Keratinocyte (primary cell): ENCODE measurements around the gene LMO7. TPM values are rescaled to one million over a fixed set of nuclear protein-coding genes. Genes with fewer than 3 reads are reported as not detected.

Experiments used
- DNase-seq: peaks from one replicate; pipeline ENCODE4 v3.0.0-alpha.2; 2011; ENCODE audit warnings: low read depth, missing footprints, low spot score
- FAIRE-seq: peaks from 2 replicates; lab custom pipeline; 2011; peaks lifted over from hg19 to GRCh38; lab: Jason Lieb, UNC
- H2AFZ ChIP-seq: 2 replicates; pipeline ENCODE4 v1.6.0; 2012; ENCODE audit warnings: low read length, control low read depth, inconsistent platforms; ENCODE audit not compliant: control insufficient read depth
- H3K27ac ChIP-seq: 2 replicates; pipeline ENCODE4 v1.5.1; 2011; ENCODE audit warnings: low read length; ENCODE audit not compliant: control insufficient read depth, insufficient read depth
- H3K27me3 ChIP-seq: 3 replicates; pipeline ENCODE4 v1.6.0; 2011; ENCODE audit warnings: low read length; ENCODE audit not compliant: control insufficient read depth, insufficient read depth; ENCODE audit errors: extremely low read depth
- H3K36me3 ChIP-seq, 2 experiments: 2 replicates in 1 of 2; 3 replicates in 1 of 2; pipeline ENCODE4 v1.5.1; 2011; ENCODE audit warnings: low read length in 2 of 2, mild to moderate bottlenecking in 1 of 2; ENCODE audit not compliant: control insufficient read depth in 2 of 2, insufficient read depth in 2 of 2; ENCODE audit errors: extremely low read depth in 1 of 2
- H3K4me1 ChIP-seq: 3 replicates; pipeline ENCODE4 v1.5.1; 2011; ENCODE audit warnings: low read length; ENCODE audit not compliant: control insufficient read depth, insufficient read depth; ENCODE audit errors: extremely low read depth
- H3K4me2 ChIP-seq: 3 replicates; pipeline ENCODE4 v1.6.0; 2011; ENCODE audit warnings: low read depth, low read length; ENCODE audit not compliant: control insufficient read depth, insufficient read depth; ENCODE audit errors: extremely low read depth
- H3K4me3 ChIP-seq, 3 experiments: fragments of 200-600 bp in 1 of 3; sonication (generic) in 1 of 3; 2 replicates in 2 of 3; 3 replicates in 1 of 3; pipeline ENCODE4 v1.5.1; 2011 to 2016; ENCODE audit warnings: low read length in 3 of 3, mild to moderate bottlenecking in 3 of 3, control low read depth in 2 of 3, inconsistent platforms in 1 of 3, low read depth in 1 of 3, mixed read lengths in 1 of 3, mixed run types in 1 of 3, moderate library complexity in 1 of 3; ENCODE audit not compliant: control insufficient read depth in 2 of 3, insufficient read depth in 2 of 3; ENCODE audit errors: extremely low read depth in 1 of 3
- H3K79me2 ChIP-seq: 2 replicates; pipeline ENCODE4 v1.6.0; 2012; ENCODE audit warnings: low read length; ENCODE audit not compliant: control insufficient read depth, insufficient read depth
- H3K9ac ChIP-seq: 3 replicates; pipeline ENCODE4 v1.6.0; 2011; ENCODE audit warnings: low read length; ENCODE audit not compliant: control insufficient read depth, insufficient read depth; ENCODE audit errors: extremely low read depth
- H3K9me1 ChIP-seq: 3 replicates; pipeline ENCODE4 v1.6.0; 2011; ENCODE audit warnings: low read length; ENCODE audit not compliant: control insufficient read depth, insufficient read depth; ENCODE audit errors: extremely low read depth
- H3K9me3 ChIP-seq: 2 replicates; pipeline ENCODE4 v1.5.1; 2012; ENCODE audit warnings: low read depth, low read length; ENCODE audit not compliant: control insufficient read depth
- H4K20me1 ChIP-seq: 3 replicates; pipeline ENCODE4 v1.6.0; 2011; ENCODE audit warnings: low read length; ENCODE audit not compliant: control insufficient read depth, insufficient read depth; ENCODE audit errors: extremely low read depth
- EZH2 ChIP-seq: IDR thresholded peaks from one replicate; pipeline ENCODE4 v1.6.1; 2012; ENCODE audit warnings: inconsistent platforms, mild to moderate bottlenecking, low read length, moderate library complexity
- dilution Hi-C: fragments of 300-500 bp; cut with MboI; formaldehyde crosslinking; loops from one replicate; pipeline ENCODE4 v1.7.0; 2020; ENCODE audit warnings: low sequenced_read_pairs; ENCODE audit not compliant: extremely low pct_ligation_motif_present
- polyA plus RNA-seq, 5 experiments: library from polyadenylated mRNA; depleted of rRNA in 3 of 5; stranded (reverse) in 3 of 5; stranded (forward) in 1 of 5; unstranded in 1 of 5; fragments of >200 nt; gene quantifications; 1 replicate in 1 of 5; 2 replicates in 3 of 5; 3 replicates in 1 of 5; pipeline versions ENCODE4 v1.2.1 to v1.2.3, GENCODE V29; 2011 to 2012; ENCODE audit warnings: missing spikeins in 2 of 5, low read depth in 1 of 5, low replicate concordance in 1 of 5
- TF ChIP-seq, protein P1 (sequence below), 3 experiments: IDR thresholded peaks in 1 of 3; conservative IDR thresholded peaks in 1 of 3; optimal IDR thresholded peaks in 1 of 3; 2 replicates in 2 of 3; 3 replicates in 1 of 3; pipeline versions ENCODE3 to v1.5.1; 2011; ENCODE audit warnings: low read length in 3 of 3, mild to moderate bottlenecking in 3 of 3, moderate library complexity in 2 of 3, control low read depth in 1 of 3, inconsistent platforms in 1 of 3; ENCODE audit not compliant: insufficient read depth in 2 of 3; ENCODE audit errors: extremely low read depth in 1 of 3

Gene LMO7
- polyA plus RNA-seq, 1 donor (not counting 4 experiments of a cell fraction or from before 2014, with no cell fraction given) = 8.9 TPM

DNA sequence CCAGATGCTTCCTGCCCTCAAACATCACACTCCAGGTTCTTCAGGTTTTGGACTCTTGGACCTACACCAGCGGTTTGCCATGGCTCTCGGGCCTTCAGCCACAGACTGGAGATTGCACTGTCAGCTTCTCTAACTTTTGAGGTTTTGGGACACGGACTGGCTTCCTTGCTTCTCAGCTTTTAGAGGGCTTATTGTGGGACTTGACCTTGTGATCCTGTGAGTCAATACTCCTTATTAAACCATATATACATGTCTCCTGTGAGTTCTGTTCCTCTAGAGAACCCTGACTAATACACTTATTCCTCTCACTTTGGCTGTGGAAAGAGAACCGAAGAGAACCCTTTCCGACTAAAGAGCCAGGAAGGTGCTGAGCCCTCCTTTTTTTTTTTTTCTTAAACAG, 53.6 kb downstream of the LMO7 start:
- H3K4me1 ChIP-seq = peaks cover 9% of the 10 kb centered on the region
- DNase-seq = no peak
- H3K9me3 ChIP-seq = no peaks in the 10 kb centered on the region
- no peak overlapping the region for H3K4me3 ChIP-seq
- no peak for FAIRE-seq
- no peaks in the 10 kb centered on the region for H3K9me1 ChIP-seq
- no peak overlapping the region for H2AFZ ChIP-seq
- H3K36me3 ChIP-seq = no peaks in the 10 kb centered on the region
- no peak overlapping the region for H3K9ac ChIP-seq
- no peak for TF ChIP-seq EZH2
- TF ChIP-seq, protein P1, sequence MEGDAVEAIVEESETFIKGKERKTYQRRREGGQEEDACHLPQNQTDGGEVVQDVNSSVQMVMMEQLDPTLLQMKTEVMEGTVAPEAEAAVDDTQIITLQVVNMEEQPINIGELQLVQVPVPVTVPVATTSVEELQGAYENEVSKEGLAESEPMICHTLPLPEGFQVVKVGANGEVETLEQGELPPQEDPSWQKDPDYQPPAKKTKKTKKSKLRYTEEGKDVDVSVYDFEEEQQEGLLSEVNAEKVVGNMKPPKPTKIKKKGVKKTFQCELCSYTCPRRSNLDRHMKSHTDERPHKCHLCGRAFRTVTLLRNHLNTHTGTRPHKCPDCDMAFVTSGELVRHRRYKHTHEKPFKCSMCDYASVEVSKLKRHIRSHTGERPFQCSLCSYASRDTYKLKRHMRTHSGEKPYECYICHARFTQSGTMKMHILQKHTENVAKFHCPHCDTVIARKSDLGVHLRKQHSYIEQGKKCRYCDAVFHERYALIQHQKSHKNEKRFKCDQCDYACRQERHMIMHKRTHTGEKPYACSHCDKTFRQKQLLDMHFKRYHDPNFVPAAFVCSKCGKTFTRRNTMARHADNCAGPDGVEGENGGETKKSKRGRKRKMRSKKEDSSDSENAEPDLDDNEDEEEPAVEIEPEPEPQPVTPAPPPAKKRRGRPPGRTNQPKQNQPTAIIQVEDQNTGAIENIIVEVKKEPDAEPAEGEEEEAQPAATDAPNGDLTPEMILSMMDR (optimal IDR thresholded peaks at IDR 0.05 in 1 of 3, IDR thresholded peaks at IDR 0.05 in 1 of 3, conservative IDR thresholded peaks at IDR 0.05 in 1 of 3; ENCODE audit: extremely low read depth in 1 of 3, insufficient read depth in 2 of 3, low read length in 3 of 3) = no peak
- H4K20me1 ChIP-seq = no peaks in the 10 kb centered on the region
- no peaks in the 10 kb centered on the region for H3K27me3 ChIP-seq
- no peak overlapping the region for H3K27ac ChIP-seq
- H3K4me2 ChIP-seq = no peak overlapping the region
- dilution Hi-C loops = no loop called here
- no peaks in the 10 kb centered on the region for H3K79me2 ChIP-seq

DNA sequence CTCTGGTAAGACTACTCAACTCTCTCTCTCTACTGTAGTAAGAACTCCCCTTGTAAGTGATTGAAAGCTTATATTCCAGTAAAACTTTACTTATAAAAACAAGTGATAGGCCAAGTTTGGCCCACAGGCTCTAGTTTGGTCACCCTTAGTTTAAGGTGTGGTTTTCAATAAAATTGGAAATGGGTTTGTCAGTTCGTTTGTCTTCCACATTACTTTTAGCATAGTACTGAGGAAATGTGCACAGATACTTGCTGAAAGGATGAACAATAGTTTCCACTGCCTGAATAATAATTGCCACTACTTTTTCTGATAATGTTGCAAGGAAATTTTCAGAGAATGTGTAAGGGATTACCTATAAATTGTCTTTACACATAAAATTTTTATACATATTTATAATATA, 54.5 kb downstream of the LMO7 start:
- no peaks in the 10 kb centered on the region for H4K20me1 ChIP-seq
- no peak for TF ChIP-seq EZH2
- no peaks in the 10 kb centered on the region for H3K9me1 ChIP-seq
- no peak overlapping the region for H3K4me2 ChIP-seq
- H3K27ac ChIP-seq = no peak overlapping the region
- H3K79me2 ChIP-seq = no peaks in the 10 kb centered on the region
- no peaks in the 10 kb centered on the region for H3K27me3 ChIP-seq
- peaks cover 3% of the 10 kb centered on the region for H3K4me1 ChIP-seq
- no peaks in the 10 kb centered on the region for H3K9me3 ChIP-seq
- FAIRE-seq (no peak), DNase-seq (no peak)
- H2AFZ ChIP-seq = no peak overlapping the region
- H3K36me3 ChIP-seq = no peaks in the 10 kb centered on the region
- H3K9ac ChIP-seq = no peak overlapping the region
- no peak overlapping the region for H3K4me3 ChIP-seq
- dilution Hi-C loops = no loop called here

DNA sequence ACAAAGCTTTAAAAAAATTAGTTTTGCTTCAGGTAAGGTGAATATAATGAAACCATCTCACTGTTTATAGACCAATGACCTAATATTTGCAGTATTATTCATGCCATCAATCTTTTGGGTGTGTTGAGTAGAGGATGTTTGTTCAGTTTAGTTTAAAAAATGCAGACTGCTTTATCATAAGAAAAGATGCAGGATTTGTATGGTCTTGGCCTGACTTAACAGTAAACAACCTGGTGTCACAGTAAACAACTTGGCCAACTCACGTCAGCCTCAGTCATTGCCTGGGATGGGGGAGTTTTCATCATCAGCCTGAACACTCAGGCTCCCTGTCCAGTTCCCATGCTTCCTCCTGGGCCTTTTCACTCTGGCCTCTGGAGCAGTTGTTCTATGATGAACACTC, 55.1 kb downstream of the LMO7 start:
- FAIRE-seq (no peak), DNase-seq (no peak)
- no peak overlapping the region for H3K27ac ChIP-seq
- dilution Hi-C loops = no loop called here
- no peaks in the 10 kb centered on the region for H4K20me1 ChIP-seq
- no peaks in the 10 kb centered on the region for H3K4me1 ChIP-seq
- H3K36me3 ChIP-seq = no peaks in the 10 kb centered on the region
- H2AFZ ChIP-seq = no peak overlapping the region
- no peaks in the 10 kb centered on the region for H3K9me1 ChIP-seq
- no peak overlapping the region for H3K4me3 ChIP-seq
- no peak for TF ChIP-seq EZH2
- TF ChIP-seq, protein P1 (optimal IDR thresholded peaks at IDR 0.05 in 1 of 3, IDR thresholded peaks at IDR 0.05 in 1 of 3, conservative IDR thresholded peaks at IDR 0.05 in 1 of 3; ENCODE audit: extremely low read depth in 1 of 3, insufficient read depth in 2 of 3, low read length in 3 of 3) = no peak
- H3K9me3 ChIP-seq = no peaks in the 10 kb centered on the region
- H3K4me2 ChIP-seq = no peak overlapping the region
- H3K9ac ChIP-seq = no peak overlapping the region
- H3K79me2 ChIP-seq = no peaks in the 10 kb centered on the region
- no peaks in the 10 kb centered on the region for H3K27me3 ChIP-seq
